ENCODE measurements around the gene PNPT1.
"Not testable (repeated sequence)": the region's sequence is repeated elsewhere in the genome, so short reads cannot be mapped to it uniquely, and the experiment has no call there.

The PNPT1 gene

GRCh38 chr2:55693181-55694125 is at the start of gene PNPT1:
TSS of gene PNPT1 (minus strand) at chr2:55693844. CDS start at chr2:55693823, 21 bp downstream.
- DNase-seq (ENCODE audit: low read depth), result peak; percentile 86

- DNase-seq (ENCODE audit: low read depth), result no peak
These were observed 49.4 kb upstream of the PNPT1 start for GRCh38 chr2:55742996-55743395.

GRCh38 chr2:55736019-55736536 is 42.4 kb upstream of the PNPT1 start:
- not testable (repeated sequence) for DNase-seq (ENCODE audit: low read depth)

- DNase-seq (ENCODE audit: low read depth), result no peak
These were observed 41.1 kb upstream of the PNPT1 start for GRCh38 chr2:55734726-55735125.

GRCh38 chr2:55733335-55733734 is 39.7 kb upstream of the PNPT1 start:
- no peak for DNase-seq (ENCODE audit: low read depth)

GRCh38 chr2:55732854-55733253 is 39.2 kb upstream of the PNPT1 start:
- no peak for DNase-seq (ENCODE audit: low read depth)

GRCh38 chr2:55729136-55729685 is 35.6 kb upstream of the PNPT1 start:
- no peak for DNase-seq (ENCODE audit: low read depth)

GRCh38 chr2:55721596-55722215 is 28.1 kb upstream of the PNPT1 start:
- no peak for DNase-seq (ENCODE audit: low read depth)

- no peak for DNase-seq (ENCODE audit: low read depth)
These were observed 26.8 kb upstream of the PNPT1 start for GRCh38 chr2:55720417-55720816.

- DNase-seq (ENCODE audit: low read depth), result no peak
These were observed 26.2 kb upstream of the PNPT1 start for GRCh38 chr2:55719852-55720251.

GRCh38 chr2:55718165-55719008 is 24.7 kb upstream of the PNPT1 start:
- no peak for DNase-seq (ENCODE audit: low read depth)

GRCh38 chr2:55715626-55716025 is 22.0 kb upstream of the PNPT1 start:
- no peak for DNase-seq (ENCODE audit: low read depth)

- DNase-seq (ENCODE audit: low read depth), result not testable (repeated sequence)
These were observed 21.5 kb upstream of the PNPT1 start for GRCh38 chr2:55715178-55715577.

- no peak for DNase-seq (ENCODE audit: low read depth)
These were observed 18.9 kb upstream of the PNPT1 start for GRCh38 chr2:55712477-55713060.

GRCh38 chr2:55710025-55710424 is 16.4 kb upstream of the PNPT1 start:
- DNase-seq (ENCODE audit: low read depth), result no peak

- no peak for DNase-seq (ENCODE audit: low read depth)
These were observed 14.1 kb upstream of the PNPT1 start for GRCh38 chr2:55707751-55708150.

- DNase-seq (ENCODE audit: low read depth), result not testable (repeated sequence)
These were observed 12.6 kb upstream of the PNPT1 start for GRCh38 chr2:55706258-55706657.

- DNase-seq (ENCODE audit: low read depth), result no peak
These were observed 11.5 kb upstream of the PNPT1 start for GRCh38 chr2:55705027-55705653.

GRCh38 chr2:55703350-55703749 is 9.7 kb upstream of the PNPT1 start:
- DNase-seq (ENCODE audit: low read depth), result no peak

- DNase-seq (ENCODE audit: low read depth), result not testable (repeated sequence)
These were observed 904 bp downstream of the PNPT1 start for GRCh38 chr2:55692740-55693139.

GRCh38 chr2:55672630-55673029 is 21.0 kb downstream of the PNPT1 start:
- DNase-seq (ENCODE audit: low read depth), result no peak
